Heart right ventricle (tissue), 16 donors: ENCODE data around the gene MACROD2. TPM values are rescaled to one million over a fixed set of nuclear protein-coding genes. Genes with fewer than 3 reads are reported as not detected.
A peak's percentile ranks its signal among the peaks of the same experiment; 100 is the strongest.

Experiments used
- ATAC-seq, 8 donors: fragments of 200-7000 bp; cut with Tn5 transposase; one replicate each; pipeline ENCODE4 v1.9.1; 2020; ENCODE audit warnings: mild to moderate bottlenecking in 8 of 8, moderate library complexity in 8 of 8, moderate number of reproducible peaks in 1 of 8
- DNase-seq, 2 donors: peaks; one replicate each; pipeline ENCODE4 v3.0.0-alpha.2; 2020
- H3K27ac ChIP-seq, 10 donors: fragments of 200-600 bp; sonication (generic) in 2 of 10; one replicate each; pipeline versions ENCODE4 v1.5.0 to v1.8.0; 2020 to 2022; ENCODE audit warnings: mild to moderate bottlenecking in 3 of 10
- H3K27me3 ChIP-seq, 7 donors: fragments of 200-600 bp; one replicate each; pipeline ENCODE4 v1.8.0; 2021 to 2022; ENCODE audit warnings: mild to moderate bottlenecking in 2 of 7
- H3K36me3 ChIP-seq, 9 donors: fragments of 200-600 bp; sonication (generic) in 1 of 9; one replicate each; pipeline versions ENCODE4 v1.5.0 to v1.8.0; 2020 to 2022; ENCODE audit warnings: mild to moderate bottlenecking in 2 of 9
- H3K4me1 ChIP-seq, 9 donors: fragments of 200-600 bp; sonication (generic) in 1 of 9; one replicate each; pipeline versions ENCODE4 v1.5.0 to v1.8.0; 2020 to 2022; ENCODE audit warnings: mild to moderate bottlenecking in 4 of 9
- H3K4me3 ChIP-seq, 10 donors: fragments of 200-600 bp; sonication (generic) in 2 of 10; one replicate each; pipeline versions ENCODE4 v1.5.0 to v1.8.0; 2020 to 2022; ENCODE audit warnings: mild to moderate bottlenecking in 7 of 10, moderate library complexity in 2 of 10
- H3K9me3 ChIP-seq, 11 donors: fragments of 200-600 bp in 10 of 11; sonication (generic) in 2 of 11; one replicate each; pipeline versions ENCODE4 v1.5.0 to v1.8.0; 2013 to 2022; ENCODE audit warnings: mild to moderate bottlenecking in 2 of 11, control low read depth in 1 of 11, moderate library complexity in 1 of 11
- CTCF ChIP-seq, 9 donors: fragments of 200-600 bp; sonication (generic) in 2 of 9; IDR thresholded peaks; one replicate each; pipeline versions ENCODE4 v1.5.0 to v1.8.0; 2021 to 2022; ENCODE audit warnings: antibody characterized with exemption in 9 of 9, mild to moderate bottlenecking in 5 of 9, moderate library complexity in 1 of 9
- WGBS, 2 donors: extraction: QIAGEN DNeasy Blood & Tissue Kit; methylation state at CpG; one replicate each; pipeline ENCODE4 v1.1.7; 2013; ENCODE audit warnings: inconsistent platforms in 1 of 2; 5-methylcytosine and 5-hydroxymethylcytosine counted together
- intact Hi-C, 10 donors: fragments of 100-400 bp; cut with DNase I; formaldehyde crosslinking; loops; one replicate each; pipeline versions ENCODE4 v1.11.1 to v1.14.2; 2022
- polyA plus RNA-seq, 2 donors: library from polyadenylated mRNA; stranded (reverse); fragments of 200-250 nt; gene quantifications; one replicate each; pipeline ENCODE4 v1.2.3, GENCODE V29; 2013
- total RNA-seq, 10 donors: library from RNA; stranded (reverse); fragmentation: NEBNext Ultra II Directional in 3 of 10; extraction: Animal tissue kit (Norgen Biotek cat#: 25700) in 3 of 10; gene quantifications; one replicate each; pipeline versions ENCODE4 v1.2.1 to v1.2.4, GENCODE V29; 2021 to 2023
- donor health status: Arrhythmogenic right ventricular cardiomyopathy.
- donor health status: ischemic (EF 13 %, LVEDD 7.1; RV severe dilation, severe dysfunction).
- donor health status: healthy with polysubstance abuse.
- donor health status: DM: no; HTN: yes; CAD: no.
- donor health status: DM: no; HTN: no; CAD: no.
- donor health status: ischemic (EF 25% LVEDD 6.9; RV normal size, moderate dysfunction).
- donor health status: ischemic (EF 25% LVEDD 5.7; RV mildly dilated, moderate dysfunction).
- donor health status: healthy.
- donor health status: DM: yes; HTN: yes; CAD: no.
- donor health status: Ischemic cardiomyopathy.
- donor health status: ischemic (EF 35%, LVEDD 5.7; RV mildly dilated, moderate dysfunction).
- donor health status: nonischemic (EF 11% LVEDD 7.7; RV severe dilation, severe dysfunction).
- donor health status: DM: yes; HTN: yes; CAD: no.
- donor health status: PGD.
- donor health status: ischemic (EF 29% LVEDD 5.4; RV normal size, mild dysfunction).
- donor health status: nonischemic (EF 23%, LVEDD 6.1; RV moderate dilation, normal function).

Gene MACROD2
- total and polyA plus RNA-seq, 12 donors, result 0.28 to 6.4 (median 4.1) TPM

- peak in 1 of 2 donors; percentile 18 for DNase-seq
- Histone ChIP-seq H3K4me3 (no peak overlapping the region), H3K9me3 (no peaks in the 10 kb centered on the region), H3K27ac (no peak overlapping the region), H3K4me1 (no peaks in the 10 kb centered on the region), H3K36me3 (no peaks in the 10 kb centered on the region), H3K27me3 (no peaks in the 10 kb centered on the region)
- peak in 8 of 9 donors; percentile 11 to 65 (median 50) for TF ChIP-seq CTCF (IDR thresholded peaks at IDR 0.05)
- peak in 7 of 8 donors; percentile 61 to 90 (median 69) for ATAC-seq
- 18 to 22% methylated on average over 5 of the region's 5 CpGs for WGBS, 2 donors
- intact Hi-C loops, result no loop called here
Observed at GRCh38 chr20:14142171-14142570, 146.9 kb downstream of the MACROD2 start.

GRCh38 chr20:14142964-14143627 lies 147.8 kb downstream of the MACROD2 start:
- DNase-seq (no peak), ATAC-seq (no peak)
- TF ChIP-seq CTCF (IDR thresholded peaks at IDR 0.05), result no peak
- Histone ChIP-seq H3K9me3 (no peaks in the 10 kb centered on the region), H3K4me3 (no peak overlapping the region), H3K27ac (no peak overlapping the region), H3K27me3 (no peaks in the 10 kb centered on the region), H3K36me3 (no peaks in the 10 kb centered on the region), H3K4me1 (no peaks in the 10 kb centered on the region)
- intact Hi-C loops, result no loop called here
- WGBS, 2 donors, result 34 to 49% methylated on average over 2 of the region's 2 CpGs

GRCh38 chr20:14148042-14148441 lies 152.7 kb downstream of the MACROD2 start:
- Histone ChIP-seq H3K9me3 (no peaks in the 10 kb centered on the region), H3K4me1 (no peaks in the 10 kb centered on the region), H3K4me3 (no peak overlapping the region), H3K27ac (no peak overlapping the region), H3K27me3 (no peaks in the 10 kb centered on the region), H3K36me3 (no peaks in the 10 kb centered on the region)
- TF ChIP-seq CTCF (IDR thresholded peaks at IDR 0.05), result no peak
- ATAC-seq, result no peak
- intact Hi-C loops, result no loop called here
- no peak for DNase-seq
- WGBS, 2 donors, result 59 to 60% methylated on average over 1 of the region's 1 CpG

DNA sequence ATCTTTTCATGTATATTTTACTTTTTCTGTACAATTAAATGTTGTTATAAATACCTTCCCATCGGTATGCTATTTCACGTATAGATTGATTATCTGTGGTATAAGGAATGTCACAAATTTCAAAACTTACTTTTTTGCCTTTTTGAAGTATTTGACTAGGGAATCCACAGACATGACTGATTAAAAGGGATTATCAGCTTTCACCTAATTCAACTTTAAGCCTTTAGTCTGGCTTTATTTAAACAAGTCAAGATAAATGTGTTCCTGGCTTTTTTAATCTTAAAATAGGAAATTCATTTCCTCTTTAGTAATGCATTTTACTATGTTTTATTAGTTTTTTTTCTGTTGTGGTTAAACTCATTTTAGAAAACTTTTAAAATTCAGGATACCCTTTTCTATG lies 160.0 kb downstream of the MACROD2 start:
- DNase-seq (no peak), ATAC-seq (no peak)
- intact Hi-C loops, result no loop called here
- H3K27me3 ChIP-seq, result no peaks in the 10 kb centered on the region
- no peak overlapping the region for H3K4me3 ChIP-seq
- no peaks in the 10 kb centered on the region for H3K4me1 ChIP-seq
- no peak overlapping the region for H3K27ac ChIP-seq
- no peaks in the 10 kb centered on the region for H3K36me3 ChIP-seq
- WGBS, 2 donors, result 67 to 80% methylated on average over 2 of the region's 2 CpGs
- H3K9me3 ChIP-seq, result peaks cover 0 to 15% (median 0%) of the 10 kb centered on the region in 11 donors
- TF ChIP-seq CTCF (IDR thresholded peaks at IDR 0.05), result no peak
